B cell (primary cell): ENCODE measurements around the gene NUP98. TPM values are rescaled to one million over a fixed set of nuclear protein-coding genes. Genes with fewer than 3 reads are reported as not detected.

Source experiments
- ATAC-seq: fragments of 200-7000 bp; cut with Tn5 transposase; one replicate; pipeline ENCODE4 v1.10.0; 2021; ENCODE audit warnings: low read depth, mild to moderate bottlenecking, moderate number of reproducible peaks, moderate library complexity
- CTCF ChIA-PET: fragments of 350-600 bp; sonication (Branson Sonifier 250); formaldehyde crosslinking; loops from one replicate; lab custom pipeline; 2021; ENCODE audit warnings: antibody characterized with exemption, inconsistent platforms; lab: Charles Lee
- POLR2A ChIA-PET: fragments of 350-600 bp; sonication (Branson Sonifier 250); formaldehyde crosslinking; loops from one replicate; lab custom pipeline; 2021; ENCODE audit warnings: antibody characterized with exemption; lab: Charles Lee
- DNase-seq: peaks from one replicate; pipeline ENCODE4 v3.0.0; 2013
- H2AFZ ChIP-seq: 2 replicates; pipeline ENCODE4 v1.6.1; 2012; ENCODE audit warnings: mild to moderate bottlenecking, low read depth, low read length; ENCODE audit not compliant: insufficient read depth, poor library complexity, severe bottlenecking
- H3K27ac ChIP-seq, 2 donors: 1 replicate in 1 of 2; 2 replicates in 1 of 2; pipeline ENCODE4 v1.5.1; 2012 to 2013; ENCODE audit warnings: low read length in 2 of 2, mild to moderate bottlenecking in 2 of 2, moderate library complexity in 1 of 2
- H3K27me3 ChIP-seq, 4 experiments: fragments of 200-600 bp in 1 of 4; sonication (generic) in 1 of 4; replicated peaks in 1 of 4; 1 replicate in 2 of 4; 2 replicates in 2 of 4; pipeline versions ENCODE4 v1.6.1 to v1.7.0; 2013 to 2016; ENCODE audit warnings: low read length in 3 of 4, mild to moderate bottlenecking in 2 of 4, mixed read lengths in 1 of 4, moderate library complexity in 1 of 4; ENCODE audit not compliant: insufficient read depth in 4 of 4, control insufficient read depth in 3 of 4; ENCODE audit errors: control extremely low read depth in 1 of 4
- H3K36me3 ChIP-seq, 2 experiments: replicated peaks in 1 of 2; 1 replicate in 1 of 2; 2 replicates in 1 of 2; pipeline versions ENCODE4 v1.6.1 to v1.7.1; 2013; ENCODE audit warnings: low read length in 1 of 2; ENCODE audit not compliant: insufficient read depth in 2 of 2, control insufficient read depth in 1 of 2; ENCODE audit errors: control extremely low read depth in 1 of 2, extremely low read depth in 1 of 2
- H3K4me1 ChIP-seq, 2 donors: fragments of 200-600 bp in 1 of 2; sonication (generic) in 1 of 2; 1 replicate in 1 of 2; 2 replicates in 1 of 2; pipeline versions ENCODE4 v1.5.1 to v1.6.1; 2013 to 2017; ENCODE audit warnings: low read length in 2 of 2; ENCODE audit not compliant: control insufficient read depth in 2 of 2, insufficient read depth in 2 of 2
- H3K4me2 ChIP-seq: replicated peaks from 2 replicates; pipeline ENCODE3; 2012; ENCODE audit warnings: mild to moderate bottlenecking, low read depth, low read length; ENCODE audit not compliant: poor library complexity, severe bottlenecking
- H3K4me3 ChIP-seq, 5 experiments: fragments of 200-600 bp in 1 of 5; sonication (generic) in 1 of 5; 1 replicate in 3 of 5; 2 replicates in 2 of 5; pipeline versions ENCODE4 v1.5.1 to v1.7.0; 2011 to 2016; ENCODE audit warnings: low read length in 4 of 5, mild to moderate bottlenecking in 4 of 5, low read depth in 2 of 5, control low read depth in 1 of 5, moderate library complexity in 1 of 5; ENCODE audit not compliant: insufficient read depth in 1 of 5; ENCODE audit errors: control extremely low read depth in 1 of 5, extremely low read depth in 1 of 5
- H3K79me2 ChIP-seq: fragments of 200-600 bp; sonication (generic); one replicate; pipeline ENCODE4 v1.6.0; 2016; ENCODE audit warnings: low read length; ENCODE audit not compliant: control insufficient read depth, insufficient read depth
- H3K9ac ChIP-seq: fragments of 200-600 bp; sonication (generic); 2 replicates; pipeline ENCODE4 v1.6.1; 2017; ENCODE audit warnings: mild to moderate bottlenecking, low read length, moderate library complexity
- H3K9me3 ChIP-seq, 3 donors: one replicate each; pipeline versions ENCODE4 v1.6.1 to v1.7.1; 2013; ENCODE audit warnings: low read length in 2 of 3; ENCODE audit not compliant: control insufficient read depth in 2 of 3, insufficient read depth in 1 of 3; ENCODE audit errors: control extremely low read depth in 1 of 3
- H4K20me1 ChIP-seq: 2 replicates; pipeline ENCODE4 v1.6.0; 2012; ENCODE audit warnings: mild to moderate bottlenecking, low read length; ENCODE audit not compliant: insufficient read depth, control insufficient read depth, poor library complexity, severe bottlenecking
- H3K27ac Mint-ChIP-seq: one replicate; pipeline ENCODE4 v1.8.0; 2021; ENCODE audit warnings: mixed read lengths
- H3K27me3 Mint-ChIP-seq: one replicate; pipeline ENCODE4 v1.8.0; 2021; ENCODE audit warnings: mixed read lengths
- H3K4me1 Mint-ChIP-seq: one replicate; pipeline ENCODE4 v1.8.0; 2021; ENCODE audit warnings: mixed read lengths
- H3K4me3 Mint-ChIP-seq: one replicate; pipeline ENCODE4 v1.8.0; 2021; ENCODE audit warnings: mixed read lengths
- H3K9me3 Mint-ChIP-seq: one replicate; pipeline ENCODE4 v1.8.0; 2022; ENCODE audit warnings: mixed read lengths; ENCODE audit not compliant: insufficient read depth
- EZH2 ChIP-seq: IDR thresholded peaks from 2 replicates; pipeline ENCODE4 v1.6.1; 2012; ENCODE audit warnings: borderline replicate concordance, low read depth, mild to moderate bottlenecking, moderate library complexity, low read length; ENCODE audit not compliant: insufficient read depth, poor library complexity, severe bottlenecking
- WGBS: methylation state at CpG from one replicate; pipeline ENCODE4 v1.1.5; 2013; ENCODE audit warnings: missing lambda C conversion rate; ENCODE audit not compliant: insufficient coverage; 5-methylcytosine and 5-hydroxymethylcytosine counted together
- intact Hi-C: fragments of 100-400 bp; cut with micrococcal nuclease; formaldehyde crosslinking; loops from one replicate; pipeline ENCODE4 v1.10.0; 2022
- polyA plus RNA-seq: library from polyadenylated mRNA; depleted of rRNA; stranded (reverse); fragments of >200 nt; gene quantifications from 2 replicates; pipeline ENCODE4 v1.2.3, GENCODE V29; 2012
- total RNA-seq, 2 donors: library from RNA; stranded (reverse); fragments of 120-200 nt in 1 of 2; gene quantifications; 1 replicate in 1 of 2; 2 replicates in 1 of 2; pipeline versions ENCODE4 v1.2.3 to v1.2.4, GENCODE V29; 2013 to 2022
- TF ChIP-seq, protein P1 (sequence below): fragments of 200-600 bp; IDR thresholded peaks from one replicate; pipeline ENCODE4 v1.8.0; 2022; ENCODE audit warnings: antibody characterized with exemption, mild to moderate bottlenecking

The NUP98 gene
- total and polyA plus RNA-seq, 2 donors (not counting 1 experiment from before 2014, with no cell fraction given): 99.8 to 111 TPM

- no peaks in the 10 kb centered on the region for H3K27me3 Mint-ChIP-seq
These were observed 41.1 kb upstream of the NUP98 start for GRCh38 chr11:3838504-3838903.

DNA sequence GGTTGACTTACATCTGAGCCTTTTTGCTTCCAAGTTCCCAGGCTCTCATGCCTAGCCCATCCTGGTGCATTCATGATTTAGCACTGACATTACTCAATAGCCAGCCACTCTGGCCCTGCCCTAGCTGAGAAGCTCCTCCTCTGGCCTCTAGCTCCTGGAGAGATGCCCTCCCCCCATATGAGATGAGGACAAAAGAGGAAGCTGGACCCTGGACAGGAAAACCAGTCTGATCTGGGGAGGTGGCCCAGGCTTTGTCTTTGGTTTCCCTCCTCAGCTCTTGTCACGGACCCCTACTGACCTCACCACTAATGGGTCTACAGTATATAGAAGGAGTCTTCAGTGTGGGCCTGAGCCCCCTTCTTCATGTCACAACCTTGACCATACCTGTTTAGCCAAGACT, 40.4 kb upstream of the NUP98 start:
- Histone ChIP-seq H3K27ac (peak overlapping the region; percentile 89 to 98), H3K9me3 (no peaks in the 10 kb centered on the region), H3K36me3 (peaks cover under 1 to 8% of the 10 kb centered on the region in 2 experiments), H3K27me3 (no peaks in the 10 kb centered on the region), H4K20me1 (peaks cover 71% of the 10 kb centered on the region), H3K9ac (peak overlapping the region; percentile 88), H3K4me3 (peak overlapping the region in 3 of 5 experiments; percentile 18 to 97 (median 86)), H3K79me2 (peaks cover 79% of the 10 kb centered on the region), H2AFZ (no peak overlapping the region), H3K4me1 (peaks cover 72 to 83% of the 10 kb centered on the region in 2 donors), H3K4me2 (peak overlapping the region; percentile 98)
- WGBS: no CpG with 5 or more reads among the region's 1 CpG
- TF ChIP-seq EZH2: no peak
- TF ChIP-seq, protein P1, sequence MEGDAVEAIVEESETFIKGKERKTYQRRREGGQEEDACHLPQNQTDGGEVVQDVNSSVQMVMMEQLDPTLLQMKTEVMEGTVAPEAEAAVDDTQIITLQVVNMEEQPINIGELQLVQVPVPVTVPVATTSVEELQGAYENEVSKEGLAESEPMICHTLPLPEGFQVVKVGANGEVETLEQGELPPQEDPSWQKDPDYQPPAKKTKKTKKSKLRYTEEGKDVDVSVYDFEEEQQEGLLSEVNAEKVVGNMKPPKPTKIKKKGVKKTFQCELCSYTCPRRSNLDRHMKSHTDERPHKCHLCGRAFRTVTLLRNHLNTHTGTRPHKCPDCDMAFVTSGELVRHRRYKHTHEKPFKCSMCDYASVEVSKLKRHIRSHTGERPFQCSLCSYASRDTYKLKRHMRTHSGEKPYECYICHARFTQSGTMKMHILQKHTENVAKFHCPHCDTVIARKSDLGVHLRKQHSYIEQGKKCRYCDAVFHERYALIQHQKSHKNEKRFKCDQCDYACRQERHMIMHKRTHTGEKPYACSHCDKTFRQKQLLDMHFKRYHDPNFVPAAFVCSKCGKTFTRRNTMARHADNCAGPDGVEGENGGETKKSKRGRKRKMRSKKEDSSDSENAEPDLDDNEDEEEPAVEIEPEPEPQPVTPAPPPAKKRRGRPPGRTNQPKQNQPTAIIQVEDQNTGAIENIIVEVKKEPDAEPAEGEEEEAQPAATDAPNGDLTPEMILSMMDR: no peak
- CTCF ChIA-PET: interaction anchor here (1.1 to 28.7 kb wide), 5 partner anchors 9 to 232 kb away, joined by 5 to 819 read pairs (median 85); partner anchors contain the start of genes PGAP2 and STIM1
- DNase-seq: peak; percentile 42
- no peaks in the 10 kb centered on the region for H3K27me3 Mint-ChIP-seq
- peak overlapping the region; percentile 89 for H3K27ac Mint-ChIP-seq
- H3K4me1 Mint-ChIP-seq: peaks cover 80% of the 10 kb centered on the region
- peak overlapping the region; percentile 97 for H3K4me3 Mint-ChIP-seq
- ATAC-seq: no peak
- H3K9me3 Mint-ChIP-seq: no peaks in the 10 kb centered on the region
- POLR2A ChIA-PET: interaction anchor here (0.6 to 2.7 kb wide), 3 partner anchors 16 to 257 kb away, joined by 4 to 17 read pairs (median 9); partner anchors contain the start of gene STIM1
- intact Hi-C loops: no loop called here

More at GRCh38 chr11:3838504-3838903, 41.1 kb upstream of the NUP98 start:
- CTCF ChIA-PET: interaction anchor here (0.8 to 28.7 kb wide), 7 partner anchors 10 to 231 kb away, joined by 3 to 819 read pairs (median 33); partner anchors contain the start of genes PGAP2 and STIM1
- Mint-ChIP-seq H3K4me3 (peak overlapping the region; percentile 97), H3K9me3 (no peaks in the 10 kb centered on the region), H3K4me1 (peaks cover 79% of the 10 kb centered on the region), H3K27ac (peak overlapping the region; percentile 89)
- H3K27ac ChIP-seq: peak overlapping the region; percentile 89 to 98
- H3K4me1 ChIP-seq: peaks cover 69 to 76% of the 10 kb centered on the region in 2 donors
- DNase-seq: peak; percentile 49
- H3K27me3 ChIP-seq: no peaks in the 10 kb centered on the region
- no peak overlapping the region for H2AFZ ChIP-seq
- H3K79me2 ChIP-seq: peaks cover 72% of the 10 kb centered on the region
- intact Hi-C loops: no loop called here
- H3K9ac ChIP-seq: peak overlapping the region; percentile 88
- H3K36me3 ChIP-seq: peaks cover 0 to 6% of the 10 kb centered on the region in 2 experiments
- no peaks in the 10 kb centered on the region for H3K9me3 ChIP-seq
- TF ChIP-seq, protein P1: no peak
- no peak for TF ChIP-seq EZH2
- H3K4me3 ChIP-seq: peak overlapping the region; percentile 73 to 97 (median 86)
- peak overlapping the region; percentile 98 for H3K4me2 ChIP-seq
- no CpG with 5 or more reads among the region's 2 CpGs for WGBS
- no peak for ATAC-seq
- POLR2A ChIA-PET: interaction anchor here (0.6 to 2.7 kb wide), 3 partner anchors 10 to 28 kb away, joined by 3 to 17 read pairs (median 3); partner anchors contain the start of gene STIM1
- H4K20me1 ChIP-seq: peaks cover 64% of the 10 kb centered on the region
